Activated naive CD8-positive, alpha-beta T cell treated with anti-CD3 and anti-CD28 coated beads, Interleukin-2, amount 50 U/mL, for 16 hours (primary cell): ENCODE measurements around the gene ADARB2.
"Not testable (repeated sequence)": the region's sequence is repeated elsewhere in the genome, so short reads cannot be mapped to it uniquely, and the experiment has no call there.

ENCODE experiments used
- DNase-seq: peaks from one replicate; pipeline ENCODE4 v3.0.0-alpha.2; 2020; ENCODE audit warnings: low read depth, low spot score

Gene ADARB2

DNA sequence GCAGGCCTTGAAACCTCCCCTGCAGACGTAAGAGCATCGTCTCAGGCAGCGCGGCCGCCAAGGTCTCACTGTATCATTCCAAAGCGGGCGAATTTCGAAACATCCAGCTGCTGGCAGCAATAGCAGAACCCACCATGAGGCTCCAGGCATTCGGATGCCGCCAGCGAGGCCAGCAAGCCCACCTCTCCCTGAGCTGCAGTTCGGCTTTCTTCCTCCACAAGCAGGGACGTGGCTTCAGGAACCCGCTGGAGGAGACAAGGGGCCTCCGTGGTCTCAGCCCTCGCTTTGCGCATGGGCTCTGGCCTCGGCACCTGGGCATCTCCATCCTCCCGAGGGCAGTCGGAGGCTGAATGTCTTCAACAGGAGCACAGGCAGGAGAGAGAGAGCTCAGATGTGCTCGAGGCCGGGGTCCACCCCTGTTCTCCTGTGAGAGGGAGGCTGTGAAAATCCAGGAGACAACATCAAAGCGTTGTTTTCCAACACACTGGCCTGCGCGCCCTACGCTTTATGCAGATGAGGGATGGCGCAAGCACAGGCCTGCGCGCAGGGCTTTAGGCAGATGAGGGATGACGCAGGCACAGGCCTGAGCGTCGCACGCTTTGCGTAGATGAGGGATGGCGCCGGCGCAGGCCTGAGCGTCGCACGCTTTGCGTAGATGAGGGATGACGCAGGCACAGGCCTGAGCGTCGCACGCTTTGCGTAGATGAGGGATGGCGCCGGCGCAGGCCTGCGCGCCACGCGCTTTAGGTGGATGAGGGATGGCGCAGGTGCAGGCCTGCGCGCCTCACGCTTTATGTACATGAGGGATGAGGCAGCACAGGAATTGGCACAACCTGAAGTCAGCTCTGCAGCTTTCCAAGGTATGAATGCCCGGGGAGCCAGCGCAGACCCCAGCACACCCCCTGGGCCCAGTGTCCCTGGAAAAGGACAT, 577.9 kb downstream of the ADARB2 start:
- no peak for DNase-seq

- not testable (repeated sequence) for DNase-seq
Observed at GRCh38 chr10:1158536-1158935, 578.8 kb downstream of the ADARB2 start.

DNA sequence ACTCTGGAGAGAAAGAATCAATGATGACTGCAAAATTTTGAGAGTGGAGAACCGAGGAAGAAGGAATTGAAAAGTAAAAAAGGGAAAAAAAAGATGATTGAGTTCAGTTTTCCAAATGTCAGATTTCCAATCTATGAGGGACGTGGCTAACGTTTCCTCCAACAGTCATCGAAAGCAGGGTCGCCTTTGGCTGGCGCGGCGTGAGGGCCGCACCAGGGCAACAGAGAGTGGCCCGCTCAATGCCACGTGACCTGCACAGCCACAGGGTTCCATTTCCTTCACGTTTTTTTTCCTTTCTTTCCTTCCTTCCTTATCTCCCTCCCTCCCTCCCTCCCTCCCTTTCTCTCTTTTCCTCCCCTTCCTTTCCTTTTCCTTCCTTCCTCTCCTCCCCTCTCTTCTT, 579.3 kb downstream of the ADARB2 start:
- DNase-seq = no peak

- no peak for DNase-seq
Observed at GRCh38 chr10:1157615-1157933, 579.8 kb downstream of the ADARB2 start.

GRCh38 chr10:1156921-1157614, 580.3 kb downstream of the ADARB2 start:
- no peak for DNase-seq

GRCh38 chr10:1156616-1156886, 580.8 kb downstream of the ADARB2 start:
- no peak for DNase-seq

DNA sequence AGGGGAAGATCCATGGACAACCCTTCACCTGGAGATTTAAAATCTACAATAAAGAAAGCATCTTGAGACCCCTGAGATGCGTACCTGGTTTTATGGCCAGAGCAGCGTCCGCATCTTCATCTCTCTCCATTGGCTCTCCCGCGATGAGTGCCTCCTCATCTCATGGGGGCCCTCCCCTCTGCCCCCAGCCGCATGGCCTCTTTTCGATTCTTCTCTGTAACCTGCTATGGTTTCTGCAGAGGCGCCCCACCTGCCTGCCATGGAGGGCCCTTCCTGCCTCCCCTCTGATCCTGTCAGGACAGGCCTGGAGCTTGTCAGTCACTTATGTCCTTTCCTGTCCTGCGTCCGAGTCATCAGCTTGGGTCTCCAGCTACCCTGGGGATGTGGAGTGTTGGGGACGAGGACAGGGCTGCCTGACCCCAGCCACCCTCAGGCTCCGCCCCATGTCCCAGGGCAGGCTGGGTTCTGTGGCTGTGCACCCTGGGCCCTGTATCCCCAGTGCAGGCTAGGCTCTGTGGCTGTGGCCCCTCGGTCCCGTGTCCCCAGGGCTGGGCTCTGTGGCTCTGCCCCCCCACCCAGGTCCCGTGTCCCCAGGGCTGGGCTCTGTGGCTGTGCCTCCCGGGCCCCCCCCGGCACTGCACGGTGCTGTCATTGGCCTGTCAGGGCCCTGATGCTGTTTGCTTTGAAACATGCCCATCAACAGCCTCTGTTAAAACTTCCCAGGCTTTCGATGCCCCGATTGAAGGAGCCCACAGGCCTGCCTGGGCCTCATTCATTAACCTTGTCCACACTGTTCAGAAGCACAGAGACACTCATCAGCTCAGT, 581.3 kb downstream of the ADARB2 start:
- no peak for DNase-seq

- no peak for DNase-seq
Observed at GRCh38 chr10:1154531-1155295, 582.6 kb downstream of the ADARB2 start.

- DNase-seq = no peak
Observed at GRCh38 chr10:1153805-1154351, 583.4 kb downstream of the ADARB2 start.

DNA sequence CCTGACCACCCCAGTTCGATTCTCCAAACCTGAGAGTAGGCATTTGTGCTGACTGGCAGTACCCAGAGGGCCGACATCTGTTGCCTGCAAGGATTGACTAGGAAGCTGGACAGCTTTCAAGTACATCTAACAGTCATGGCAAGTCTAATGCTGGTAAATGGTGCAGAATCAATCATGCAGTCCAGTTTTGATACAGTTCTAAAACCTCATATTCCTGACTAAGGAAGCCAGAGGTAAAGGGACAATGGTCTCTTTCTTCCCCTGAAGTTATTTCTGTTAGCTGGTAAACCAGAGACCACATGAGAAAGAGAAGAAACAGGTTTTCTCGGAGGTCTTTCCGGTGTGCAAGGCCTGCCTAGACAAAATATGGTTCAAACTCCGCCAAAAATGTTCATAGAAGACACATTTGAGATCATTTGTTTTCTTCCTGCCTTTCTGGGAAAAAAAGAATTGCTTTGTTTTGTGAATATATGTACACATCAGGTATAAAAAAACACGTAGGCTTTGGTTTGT, 584.0 kb downstream of the ADARB2 start:
- no peak for DNase-seq

DNA sequence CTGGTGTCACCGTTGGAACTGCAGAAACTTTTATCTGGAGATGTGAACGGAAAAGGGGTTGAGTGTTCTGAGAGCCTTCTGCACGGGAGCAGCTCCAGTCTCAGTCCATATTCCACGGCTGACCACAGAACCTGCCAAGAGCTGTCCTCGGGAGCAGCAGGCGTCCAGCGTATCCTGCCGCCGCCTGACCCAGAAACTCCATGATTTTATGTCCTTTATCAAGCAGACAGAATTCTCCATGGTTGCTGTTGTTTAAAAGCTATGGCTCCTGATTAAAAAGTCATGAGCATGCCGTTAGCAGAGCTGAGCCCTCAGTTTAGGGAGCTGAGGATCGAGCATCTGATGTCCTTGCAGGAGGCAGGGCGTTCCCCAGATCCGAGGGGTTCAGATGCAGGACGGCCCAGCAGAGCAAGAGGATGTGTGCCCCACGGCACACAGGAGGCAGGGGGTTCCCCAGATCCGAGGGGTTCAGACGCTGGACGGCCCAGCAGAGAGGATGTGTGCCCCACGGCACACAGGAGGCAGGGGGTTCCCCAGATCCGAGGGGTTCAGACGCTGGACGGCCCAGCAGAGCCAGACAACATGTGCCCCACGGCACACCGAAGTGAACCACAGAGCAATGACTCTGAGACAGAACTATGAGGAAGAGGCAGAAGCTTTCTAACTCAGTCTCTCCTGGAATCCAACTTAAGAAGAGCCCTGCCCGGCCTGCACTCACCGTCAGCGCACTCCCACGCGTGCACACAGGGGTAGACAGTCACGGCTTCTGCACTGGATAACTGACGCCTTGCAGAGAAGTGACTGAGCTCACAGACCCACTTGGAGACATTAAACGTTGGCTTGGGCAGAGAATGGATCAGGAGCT, 584.7 kb downstream of the ADARB2 start:
- DNase-seq = no peak

GRCh38 chr10:1151076-1152033, 586.0 kb downstream of the ADARB2 start:
- no peak for DNase-seq

- no peak for DNase-seq
Observed at GRCh38 chr10:1150638-1150955, 586.7 kb downstream of the ADARB2 start.

- no peak for DNase-seq
Observed at GRCh38 chr10:1149793-1150637, 587.3 kb downstream of the ADARB2 start.

GRCh38 chr10:1148855-1149605, 588.3 kb downstream of the ADARB2 start:
- no peak for DNase-seq

DNA sequence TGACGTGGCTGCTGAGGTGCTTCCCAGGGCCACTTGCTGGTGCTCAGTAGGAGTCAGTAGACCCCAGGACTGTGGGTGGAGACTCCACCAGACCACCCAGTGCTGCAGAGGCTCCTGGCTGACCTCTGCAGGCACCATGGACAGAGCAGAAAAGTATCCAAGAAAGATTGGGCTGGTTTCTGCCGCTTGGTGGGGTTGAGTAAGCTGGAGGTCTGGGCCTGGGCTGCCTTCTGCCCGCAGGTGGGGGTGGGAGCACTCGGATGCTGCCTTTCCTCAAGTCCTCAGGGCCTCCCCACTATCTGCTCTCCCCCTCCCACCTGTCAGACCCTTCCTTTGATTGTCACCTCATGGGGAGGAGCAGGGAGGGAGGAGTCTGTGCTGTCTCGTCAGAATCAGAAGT, 589.5 kb downstream of the ADARB2 start:
- no peak for DNase-seq

GRCh38 chr10:1142596-1142995, 594.7 kb downstream of the ADARB2 start:
- DNase-seq = no peak

- no peak for DNase-seq
Observed at GRCh38 chr10:1141701-1142100, 595.6 kb downstream of the ADARB2 start.
